ENCODE results near the gene KHK.

The KHK gene

GRCh38 chr2:27082773-27083409, 3.7 kb upstream of the KHK start:
- DNase-seq, result no peak

GRCh38 chr2:27083410-27084296, 2.9 kb upstream of the KHK start:
- no peak for DNase-seq

GRCh38 chr2:27084297-27085061, 2.1 kb upstream of the KHK start:
- DNase-seq, result no peak

- no peak for DNase-seq
Observed at GRCh38 chr2:27085062-27085672, 1.4 kb upstream of the KHK start.

- DNase-seq, result peak; percentile 46
Observed at GRCh38 chr2:27085673-27086089, 891 bp upstream of the KHK start.

GRCh38 chr2:27086090-27086723, 365 bp upstream of the KHK start:
- DNase-seq, result peak; percentile 98

GRCh38 chr2:27087823-27088410, 1.3 kb downstream of the KHK start:
- DNase-seq, result no peak

- no peak for DNase-seq
Observed at GRCh38 chr2:27088634-27089033, 2.1 kb downstream of the KHK start.

- DNase-seq, result no peak
Observed at GRCh38 chr2:27089111-27089954, 2.8 kb downstream of the KHK start.

GRCh38 chr2:27091746-27092695, 5.4 kb downstream of the KHK start:
- DNase-seq, result no peak

GRCh38 chr2:27092696-27093429, 6.3 kb downstream of the KHK start:
- DNase-seq, result no peak

- DNase-seq, result no peak
Observed at GRCh38 chr2:27093430-27094352, 7.1 kb downstream of the KHK start.

- DNase-seq, result no peak
Observed at GRCh38 chr2:27094353-27094984, 7.9 kb downstream of the KHK start.

- no peak for DNase-seq
Observed at GRCh38 chr2:27095427-27095744, 8.8 kb downstream of the KHK start.

GRCh38 chr2:27095745-27096651, 9.4 kb downstream of the KHK start:
- peak; percentile 61 for DNase-seq

- DNase-seq, result no peak
Observed at GRCh38 chr2:27096748-27097297, 10.3 kb downstream of the KHK start.

Data from CD4-positive, alpha-beta T cell treated with Interleukin-6 for 4 hours (primary cell).